ENCODE measurements around the gene WNT4. TPM values are rescaled to one million over a fixed set of nuclear protein-coding genes. Genes with fewer than 3 reads are reported as not detected.

Gene WNT4
- polyA plus RNA-seq, 3 donors, result 4.0 to 9.9 (median 8.1) TPM

Other genes starting within 250 kb of the WNT4 start
- gene HSPG2, start 205.8 kb downstream of the WNT4 start, polyA plus RNA-seq (ENCODE audit: insufficient read length in 3 of 3), result 100 to 1,000 TPM; 130 to 200 (median 188) TPM
- under 1 TPM in 2 of 3 donors, not detected in 1; 0.29 to 0.40 TPM for gene CELA3B, start 166.1 kb downstream of the WNT4 start, polyA plus RNA-seq (ENCODE audit: insufficient read length in 3 of 3)
- gene CELA3A, start 141.4 kb downstream of the WNT4 start, polyA plus RNA-seq (ENCODE audit: insufficient read length in 3 of 3), result not detected
- 100 to 1,000 TPM; 337 to 409 (median 366) TPM for gene CDC42, start 90.4 kb downstream of the WNT4 start, polyA plus RNA-seq (ENCODE audit: insufficient read length in 3 of 3)

All from renal cortex interstitium (tissue), 3 donors.